HG03064 (cell line): ENCODE results near the gene OR2D2.
A peak's percentile ranks its signal among the peaks of the same experiment; 100 is the strongest.
"Not testable (repeated sequence)": the region's sequence is repeated elsewhere in the genome, so short reads cannot be mapped to it uniquely, and the experiment has no call there.

Source experiments
- ATAC-seq: cut with Tn5 transposase; IDR thresholded peaks from one replicate; pipeline ENCODE4 v1.9.1; 2021; ENCODE audit warnings: low read depth; ENCODE audit not compliant: unreplicated experiment

OR2D2 gene, protein sequence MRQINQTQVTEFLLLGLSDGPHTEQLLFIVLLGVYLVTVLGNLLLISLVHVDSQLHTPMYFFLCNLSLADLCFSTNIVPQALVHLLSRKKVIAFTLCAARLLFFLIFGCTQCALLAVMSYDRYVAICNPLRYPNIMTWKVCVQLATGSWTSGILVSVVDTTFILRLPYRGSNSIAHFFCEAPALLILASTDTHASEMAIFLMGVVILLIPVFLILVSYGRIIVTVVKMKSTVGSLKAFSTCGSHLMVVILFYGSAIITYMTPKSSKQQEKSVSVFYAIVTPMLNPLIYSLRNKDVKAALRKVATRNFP

DNA sequence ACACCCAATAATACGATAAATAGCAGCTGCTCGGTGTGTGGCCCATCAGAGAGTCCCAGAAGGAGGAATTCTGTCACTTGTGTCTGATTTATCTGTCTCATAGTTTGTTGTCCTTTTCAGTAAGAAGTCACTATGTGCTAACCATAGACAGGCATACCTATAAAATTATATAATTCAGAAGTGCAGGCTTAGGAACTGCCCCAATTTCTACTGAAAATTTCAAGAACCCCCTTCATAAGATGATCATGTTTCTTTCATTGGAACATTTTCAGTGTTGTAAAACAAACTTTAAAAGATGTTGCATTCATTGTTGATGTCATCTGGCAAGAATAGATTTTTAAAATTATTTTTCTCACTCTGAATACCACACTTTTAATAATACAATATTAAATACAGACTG, at the start of gene OR2D2:
OR2D2 (minus strand) TSS at position 101 of the 400 bp plus-strand sequence; CDS start at position 101, 0 bp downstream.
- no peak for ATAC-seq

DNA sequence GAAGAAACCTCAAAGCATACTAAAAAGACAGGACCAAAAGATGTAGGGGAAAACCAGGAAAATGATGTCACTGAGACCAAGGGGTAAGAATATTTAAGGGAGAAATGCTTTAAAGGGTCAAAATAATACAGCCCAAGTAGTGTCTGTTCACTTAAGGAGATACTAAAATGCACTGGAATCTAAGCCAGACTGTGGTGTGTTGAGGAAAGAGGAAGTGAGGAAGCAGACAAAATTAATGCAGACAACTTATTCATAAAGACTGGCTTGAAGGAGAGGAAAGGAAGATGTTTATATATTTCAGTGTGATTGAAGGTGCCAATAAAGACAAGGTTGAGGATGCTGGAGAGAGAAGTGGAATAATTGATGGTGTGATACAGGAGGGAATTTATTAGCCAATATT, 49.7 kb upstream of the OR2D2 start:
- no peak for ATAC-seq

DNA sequence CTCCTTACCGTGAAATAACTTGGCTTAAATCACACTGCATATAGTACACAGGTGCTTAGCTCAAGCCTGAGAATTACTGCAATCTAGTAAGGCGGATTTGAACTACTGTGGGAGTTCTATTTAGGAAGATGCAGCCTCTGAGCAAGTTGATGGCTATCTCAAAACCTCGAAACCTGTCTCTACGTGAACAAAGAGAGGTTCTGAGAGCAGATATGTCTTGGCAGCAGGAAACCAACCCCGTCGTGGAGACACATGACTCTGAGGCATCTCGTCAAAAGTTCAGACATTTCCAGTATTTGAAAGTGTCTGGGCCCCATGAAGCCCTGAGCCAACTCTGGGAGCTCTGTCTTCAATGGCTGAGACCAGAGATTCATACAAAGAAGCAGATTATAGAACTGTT, 39.8 kb upstream of the OR2D2 start:
- no peak for ATAC-seq

GRCh38 chr11:6931146-6931713, 38.9 kb upstream of the OR2D2 start:
- ATAC-seq, result no peak

DNA sequence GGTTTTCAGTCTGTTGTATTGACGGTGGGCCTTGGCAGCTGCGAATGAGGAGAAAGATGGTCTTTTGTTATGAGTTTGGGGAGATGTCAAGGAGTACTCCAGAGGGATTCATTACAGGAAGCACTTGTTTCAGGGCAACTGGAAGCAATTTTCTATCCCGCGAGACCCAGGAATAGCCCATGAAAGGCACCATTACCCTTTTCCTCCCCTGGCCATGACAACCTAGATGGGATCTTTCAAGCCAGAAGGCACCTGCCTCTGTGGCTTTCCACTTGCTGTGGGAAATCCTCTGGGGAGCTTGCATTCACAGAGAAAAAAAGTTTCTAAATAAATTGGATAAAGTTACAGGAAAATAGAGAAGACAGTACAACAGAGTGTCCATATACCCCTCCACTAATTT, 36.6 kb upstream of the OR2D2 start:
- no peak for ATAC-seq

DNA sequence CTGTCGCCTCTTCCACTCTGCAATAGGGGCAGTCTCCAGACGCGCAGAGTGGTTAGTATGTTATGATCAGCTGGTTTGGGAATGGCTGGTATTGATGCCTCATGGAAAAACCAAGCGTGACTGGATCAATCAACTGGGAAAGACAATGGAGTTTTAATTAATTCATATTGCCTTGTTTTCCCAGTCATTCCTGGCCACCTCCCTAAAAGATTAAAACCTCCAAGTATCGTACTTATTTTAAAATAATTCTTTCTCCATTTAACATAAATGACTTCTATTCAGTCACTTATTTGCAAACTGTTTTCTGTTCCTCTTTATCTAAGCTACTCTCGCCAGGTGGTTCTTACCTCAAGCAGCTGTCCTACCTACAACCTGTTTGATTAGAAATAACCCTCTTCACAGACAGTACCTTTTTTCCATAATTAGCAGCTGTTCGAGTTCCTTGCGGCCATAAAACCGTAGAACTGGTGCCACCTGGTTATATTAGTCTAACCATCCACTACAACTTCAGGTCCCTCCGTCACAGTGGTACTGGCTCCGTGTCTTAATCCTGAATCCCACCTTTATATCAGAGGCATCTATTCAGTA, 34.8 kb upstream of the OR2D2 start:
- no peak for ATAC-seq

- ATAC-seq, result peak; percentile 66
Measured at GRCh38 chr11:6926208-6927029, 34.1 kb upstream of the OR2D2 start, which contains the start of gene ZNF215. Gene ZNF215, plus strand, starts transcription at chr11:6926426. Its CDS starts 5,847 bp downstream, at chr11:6932273.

- ATAC-seq, result no peak
Measured at GRCh38 chr11:6925636-6926207, 33.4 kb upstream of the OR2D2 start.

DNA sequence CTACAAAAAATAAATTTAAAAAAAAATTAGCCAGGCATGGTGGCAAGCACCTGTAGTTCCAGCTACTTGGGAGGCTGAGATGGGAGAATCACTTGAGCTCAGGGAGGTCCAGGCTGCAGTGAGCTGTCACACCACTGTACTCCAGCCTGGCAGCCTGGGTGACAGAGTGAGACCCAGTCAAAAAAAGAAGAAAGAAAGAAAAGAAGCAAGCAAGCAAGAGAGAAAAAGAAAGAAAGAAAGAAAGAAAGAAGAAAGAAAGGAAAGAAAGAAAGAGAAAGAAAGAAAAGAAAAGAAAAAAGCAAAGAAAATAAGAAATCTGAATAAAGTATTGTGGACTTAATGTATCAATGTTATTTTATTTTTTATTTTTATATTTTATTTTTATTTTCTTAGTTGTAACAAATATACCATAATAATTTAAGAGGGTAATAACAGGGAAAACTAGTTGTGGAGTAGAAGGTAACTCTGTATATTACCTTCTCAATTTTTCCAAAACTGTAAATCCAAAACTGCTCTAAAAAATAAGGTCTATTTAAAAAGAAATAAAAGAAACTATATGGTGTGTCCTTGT, 32.8 kb upstream of the OR2D2 start:
- no peak for ATAC-seq

GRCh38 chr11:6920702-6921101, 28.4 kb upstream of the OR2D2 start, which contains the start of gene OR2D3:
Gene OR2D3, plus strand, starts transcription at chr11:6921002. Its CDS starts 0 bp downstream, at chr11:6921002.
- ATAC-seq, result no peak

GRCh38 chr11:6919698-6920097, 27.4 kb upstream of the OR2D2 start:
- ATAC-seq, result no peak

DNA sequence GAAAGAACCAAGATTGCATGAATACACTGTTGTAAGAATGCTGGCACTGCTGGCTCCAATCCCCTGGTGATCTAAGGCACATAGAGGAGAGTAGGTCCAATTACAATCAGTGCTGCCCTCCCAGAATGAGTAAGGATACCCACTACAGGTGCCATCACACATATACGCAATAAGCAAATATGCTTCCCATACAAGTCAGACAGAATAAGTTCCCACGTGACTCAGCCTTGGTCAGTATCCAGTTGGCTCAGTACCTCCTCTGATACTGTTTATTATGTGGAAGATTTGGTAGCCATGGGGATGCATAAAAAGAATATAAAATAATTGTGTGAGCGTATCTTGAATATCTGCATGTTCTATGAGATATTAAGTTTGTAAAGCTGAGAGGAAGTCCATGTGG, 19.6 kb upstream of the OR2D2 start:
- no peak for ATAC-seq

DNA sequence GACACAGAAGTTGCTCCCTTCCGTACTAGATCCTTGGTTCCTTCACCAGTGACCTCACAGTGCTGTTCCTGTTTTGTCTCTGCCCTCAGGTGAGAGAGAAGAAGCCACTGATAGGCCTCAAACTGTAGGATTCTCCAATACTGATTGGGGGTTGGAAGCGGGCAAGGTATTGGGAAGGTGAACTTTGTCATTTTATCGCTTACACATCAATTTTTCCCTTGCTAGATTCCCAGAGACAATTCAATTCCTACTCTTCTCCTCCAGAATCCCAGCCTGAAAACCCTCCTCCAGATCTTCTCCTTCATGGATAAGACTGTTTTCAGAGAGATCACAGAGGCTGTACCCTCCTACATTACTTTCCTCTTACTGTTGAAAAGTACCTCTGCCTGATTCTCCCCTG, 19.1 kb upstream of the OR2D2 start:
- no peak for ATAC-seq

- not testable (repeated sequence) for ATAC-seq
Measured at GRCh38 chr11:6904804-6905203, 12.5 kb upstream of the OR2D2 start.

DNA sequence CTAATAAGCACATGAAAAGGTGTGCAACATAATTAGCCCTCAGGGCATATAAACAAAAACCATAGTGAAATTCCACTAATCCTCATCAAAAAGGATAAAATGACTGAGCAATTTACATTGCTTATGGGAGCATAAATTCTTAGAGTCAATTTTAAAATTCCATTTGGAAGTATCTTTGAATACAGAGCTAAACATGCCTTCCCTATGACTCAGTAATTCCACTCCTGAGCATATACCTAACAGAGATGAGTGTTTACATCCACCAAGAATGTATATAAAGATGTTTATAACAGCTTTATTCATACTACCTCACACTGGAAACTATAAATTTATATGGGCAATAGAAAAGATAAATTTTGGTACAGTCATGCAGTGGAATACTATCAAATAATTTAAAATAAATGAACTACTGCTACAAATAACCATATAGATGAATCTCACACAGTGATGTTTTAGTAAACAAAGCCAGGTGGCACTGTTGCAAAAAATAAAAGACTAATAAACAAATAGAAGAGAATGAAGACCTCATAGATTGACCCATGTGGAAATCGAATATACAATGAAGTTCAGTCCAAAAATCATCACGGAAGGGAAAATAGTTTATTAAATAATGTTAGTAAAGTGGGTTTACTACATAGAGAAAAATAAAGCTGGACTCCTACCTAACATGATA, 8.2 kb upstream of the OR2D2 start:
- ATAC-seq, result no peak

GRCh38 chr11:6898911-6899310, 6.6 kb upstream of the OR2D2 start:
- ATAC-seq, result no peak

DNA sequence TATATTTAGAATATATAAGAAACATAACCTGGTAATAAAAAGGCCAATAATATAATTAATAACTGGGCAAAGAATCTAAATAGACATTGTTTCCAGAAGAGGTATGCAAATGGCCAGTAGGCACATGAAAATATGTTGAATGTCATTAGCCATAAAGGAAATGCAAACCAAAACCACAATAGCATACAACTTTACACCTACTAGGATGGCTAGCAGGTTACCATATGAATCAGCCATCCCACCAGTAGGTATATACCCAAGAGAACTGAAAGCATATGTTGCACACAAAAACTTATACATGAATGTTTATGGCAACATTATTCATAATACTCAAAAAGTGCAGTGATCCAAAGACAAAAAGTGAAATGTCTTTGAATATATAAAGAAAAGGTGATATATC, 2.7 kb upstream of the OR2D2 start:
- ATAC-seq, result no peak

DNA sequence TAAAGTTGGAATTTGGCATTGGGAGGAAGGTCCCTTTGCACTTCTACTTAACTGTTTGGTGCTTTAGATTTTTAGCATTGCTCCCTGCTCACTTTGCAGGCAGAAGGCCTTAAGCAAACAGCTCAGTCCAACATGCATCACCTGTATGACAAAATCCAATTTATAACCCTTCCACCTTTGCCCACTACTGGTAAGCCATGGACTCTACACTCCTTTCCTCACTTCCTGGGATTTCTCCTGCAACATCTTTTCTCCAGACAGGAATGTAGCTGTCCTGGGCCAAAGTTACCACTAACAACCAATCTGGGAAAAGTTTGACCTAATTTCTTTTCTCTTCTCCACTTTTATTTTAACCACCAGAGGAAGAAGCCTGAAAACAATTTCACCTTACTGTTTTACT, 1.8 kb upstream of the OR2D2 start:
- ATAC-seq, result no peak

DNA sequence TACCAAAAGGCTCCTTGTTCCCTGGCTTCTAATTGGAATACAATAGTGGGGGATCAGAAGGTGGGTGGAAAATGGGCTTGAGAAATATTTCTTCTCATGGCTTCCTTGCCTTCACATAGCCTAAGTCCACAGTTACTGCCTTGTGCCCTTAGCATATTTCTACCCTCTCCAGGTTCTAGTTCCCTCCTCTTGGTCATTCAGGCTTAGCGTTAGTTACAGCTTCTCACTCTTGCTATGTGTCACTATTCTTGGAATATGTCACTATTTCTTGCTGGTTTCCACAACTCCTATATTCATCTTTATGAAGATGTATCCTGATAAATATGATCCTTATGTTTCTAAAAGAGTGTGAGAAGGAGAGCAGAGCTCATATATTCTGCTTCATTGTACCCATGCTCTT, 2.5 kb downstream of the OR2D2 start:
- no peak for ATAC-seq

DNA sequence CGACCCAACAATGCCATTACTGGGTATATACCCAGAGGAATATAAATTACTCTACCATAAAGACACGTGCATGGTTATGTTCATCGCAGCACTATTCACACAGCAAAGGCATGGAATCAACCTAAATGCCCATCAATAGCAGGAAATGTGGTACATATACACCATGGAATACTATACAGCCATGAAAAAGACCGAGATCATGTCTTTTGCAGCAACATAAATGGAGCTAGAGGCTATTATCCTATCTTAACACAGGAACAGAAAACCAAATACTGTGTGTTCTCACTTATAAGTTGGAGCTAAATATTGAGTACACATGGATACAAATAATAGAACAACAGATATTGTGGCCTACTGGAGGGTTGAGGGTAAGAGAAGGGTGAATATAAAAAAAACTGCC, 3.5 kb downstream of the OR2D2 start:
- no peak for ATAC-seq
